Liver (tissue), 9 donors: ENCODE measurements around the gene TRIP12. TPM values are rescaled to one million over a fixed set of nuclear protein-coding genes. Genes with fewer than 3 reads are reported as not detected.

Source experiments
- DNase-seq: peaks from one replicate; pipeline ENCODE4 v3.0.0-alpha.2; 2017; ENCODE audit warnings: low spot score
- H3K27ac ChIP-seq, 2 donors: one replicate each; pipeline ENCODE4 v1.7.0; 2013; ENCODE audit warnings: inconsistent platforms in 2 of 2, low read length in 2 of 2, control low read depth in 1 of 2, low read depth in 1 of 2, mild to moderate bottlenecking in 1 of 2
- H3K27me3 ChIP-seq, 4 donors: one replicate each; pipeline versions ENCODE4 v1.6.1 to v1.7.0; 2013; ENCODE audit warnings: low read length in 3 of 4, inconsistent platforms in 1 of 4, mild to moderate bottlenecking in 1 of 4, moderate library complexity in 1 of 4; ENCODE audit not compliant: control insufficient read depth in 4 of 4, insufficient read depth in 4 of 4
- H3K36me3 ChIP-seq, 4 donors: one replicate each; pipeline versions ENCODE4 v1.6.1 to v1.7.0; 2013; ENCODE audit warnings: low read length in 3 of 4, mild to moderate bottlenecking in 3 of 4, low read depth in 1 of 4, moderate library complexity in 1 of 4; ENCODE audit not compliant: control insufficient read depth in 4 of 4, insufficient read depth in 3 of 4
- H3K4me1 ChIP-seq, 4 donors: one replicate each; pipeline versions ENCODE4 v1.6.1 to v1.7.0; 2013; ENCODE audit warnings: low read length in 3 of 4, mild to moderate bottlenecking in 3 of 4, moderate library complexity in 1 of 4; ENCODE audit not compliant: control insufficient read depth in 4 of 4, insufficient read depth in 4 of 4
- H3K4me3 ChIP-seq, 3 donors: one replicate each; pipeline versions ENCODE4 v1.6.1 to v1.7.0; 2013; ENCODE audit warnings: low read length in 3 of 3, control low read depth in 1 of 3, low read depth in 1 of 3, mild to moderate bottlenecking in 1 of 3
- H3K9ac ChIP-seq, 2 donors: one replicate each; pipeline ENCODE4 v1.7.0; 2013; ENCODE audit warnings: low read length in 2 of 2, mild to moderate bottlenecking in 2 of 2, moderate library complexity in 2 of 2, control low read depth in 1 of 2, low read depth in 1 of 2
- H3K9me3 ChIP-seq, 4 donors: one replicate each; pipeline versions ENCODE4 v1.6.1 to v1.7.0; 2013; ENCODE audit warnings: low read length in 3 of 4; ENCODE audit not compliant: control insufficient read depth in 4 of 4
- ATF3 ChIP-seq: IDR thresholded peaks from 2 replicates; pipeline ENCODE4 v1.6.1; 2016; ENCODE audit warnings: antibody characterized with exemption
- CTCF ChIP-seq: fragments of 150-350 bp; IDR thresholded peaks from 2 replicates; pipeline ENCODE4 v1.5.1; 2017; ENCODE audit warnings: improper control_type of control experiment, low read depth, low read length; ENCODE audit not compliant: missing input control
- EGR1 ChIP-seq, 2 donors: IDR thresholded peaks; 2 replicates each; pipeline ENCODE4 v1.6.1; 2016 to 2018; ENCODE audit warnings: antibody characterized with exemption in 2 of 2, low read depth in 2 of 2
- FOXA1 ChIP-seq: IDR thresholded peaks from 2 replicates; pipeline ENCODE4 v1.6.1; 2016; ENCODE audit warnings: antibody characterized with exemption
- FOXA2 ChIP-seq: IDR thresholded peaks from 2 replicates; pipeline ENCODE4 v1.6.1; 2016; ENCODE audit warnings: antibody characterized with exemption
- GABPA ChIP-seq, 2 donors: IDR thresholded peaks in 1 of 2; conservative IDR thresholded peaks in 1 of 2; 2 replicates each; pipeline ENCODE4 v1.6.1; 2016; ENCODE audit warnings: antibody characterized with exemption in 2 of 2, mild to moderate bottlenecking in 1 of 2, moderate library complexity in 1 of 2
- HNF4A ChIP-seq, 2 donors: conservative IDR thresholded peaks; 2 replicates each; pipeline ENCODE4 v1.6.1; 2016; ENCODE audit warnings: antibody characterized with exemption in 2 of 2, mild to moderate bottlenecking in 2 of 2
- HNF4G ChIP-seq: IDR thresholded peaks from 2 replicates; pipeline ENCODE4 v1.6.1; 2016; ENCODE audit warnings: antibody characterized with exemption
- JUND ChIP-seq, 2 donors: IDR thresholded peaks; 2 replicates each; pipeline ENCODE4 v1.6.1; 2016; ENCODE audit warnings: antibody characterized with exemption in 2 of 2
- MAX ChIP-seq: IDR thresholded peaks from 2 replicates; pipeline ENCODE4 v1.6.1; 2016; ENCODE audit warnings: antibody characterized with exemption
- NR2F2 ChIP-seq: IDR thresholded peaks from 2 replicates; pipeline ENCODE4 v1.6.1; 2016; ENCODE audit warnings: antibody characterized with exemption
- RAD21 ChIP-seq, 2 donors: IDR thresholded peaks; 2 replicates each; pipeline ENCODE4 v1.6.1; 2016; ENCODE audit warnings: antibody characterized with exemption in 2 of 2, mild to moderate bottlenecking in 2 of 2
- REST ChIP-seq: IDR thresholded peaks from 2 replicates; pipeline ENCODE4 v1.6.1; 2016; ENCODE audit warnings: antibody characterized with exemption, mild to moderate bottlenecking
- RXRA ChIP-seq, 2 donors: IDR thresholded peaks; 2 replicates each; pipeline ENCODE4 v1.6.1; 2017 to 2018; ENCODE audit warnings: antibody characterized with exemption in 2 of 2, mild to moderate bottlenecking in 1 of 2
- SP1 ChIP-seq: IDR thresholded peaks from 2 replicates; pipeline ENCODE4 v1.6.1; 2018; ENCODE audit warnings: antibody characterized with exemption, mild to moderate bottlenecking
- TAF1 ChIP-seq: conservative IDR thresholded peaks from 2 replicates; pipeline ENCODE4 v1.6.1; 2016; ENCODE audit warnings: antibody characterized with exemption, mild to moderate bottlenecking
- YY1 ChIP-seq: IDR thresholded peaks from 2 replicates; pipeline ENCODE4 v1.6.1; 2016; ENCODE audit warnings: antibody characterized with exemption, mild to moderate bottlenecking
- ZBTB33 ChIP-seq: IDR thresholded peaks from 2 replicates; pipeline ENCODE4 v1.6.1; 2016; ENCODE audit warnings: antibody characterized with exemption
- WGBS: extraction: QIAGEN DNeasy Blood & Tissue Kit; methylation state at CpG from one replicate; pipeline ENCODE4 v1.1.7; 2013; 5-methylcytosine and 5-hydroxymethylcytosine counted together
- polyA plus RNA-seq, 2 donors: library from polyadenylated mRNA; stranded (reverse) in 1 of 2; unstranded in 1 of 2; fragments of 200-250 nt in 1 of 2; fragments of >200 nt in 1 of 2; fragmentation: Nextera tagmentation in 1 of 2; extraction: Ambion mirVana in 1 of 2; gene quantifications; one replicate each; pipeline versions ENCODE4 v1.2.1 to v1.2.3, GENCODE V29; 2013 to 2015
- total RNA-seq, 2 donors: library from RNA; depleted of rRNA; stranded (reverse); fragments of >200 nt; gene quantifications; one replicate each; pipeline ENCODE4 v1.2.3, GENCODE V29; 2014
- donor health status: healthy.
- donor health status: healthy.
- donor health status: healthy.
- donor health status: healthy.
- donor health status: healthy.

Gene TRIP12
- total and polyA plus RNA-seq, 4 donors: 13.9 to 128 (median 67.4) TPM

- Histone ChIP-seq H3K27me3 (no peaks in the 10 kb centered on the region), H3K9ac (no peak overlapping the region), H3K4me1 (no peaks in the 10 kb centered on the region), H3K27ac (no peak overlapping the region), H3K9me3 (no peaks in the 10 kb centered on the region), H3K36me3 (no peaks in the 10 kb centered on the region), H3K4me3 (no peak overlapping the region)
- WGBS: 85% methylated on average over 6 of the region's 6 CpGs
- TF ChIP-seq RAD21 (IDR thresholded peaks at IDR 0.05): no peak
- TF ChIP-seq RXRA (IDR thresholded peaks at IDR 0.05): no peak
- TF ChIP-seq ZBTB33: no peak
- TF ChIP-seq MAX: no peak
- no peak for TF ChIP-seq SP1
- DNase-seq: no peak
These were observed 188.9 kb downstream of the TRIP12 start for GRCh38 chr2:229732897-229733296.

- no peak overlapping the region for H3K9ac ChIP-seq
- 51% methylated on average over 4 of the region's 4 CpGs for WGBS
- H3K4me3 ChIP-seq: no peak overlapping the region
- no peaks in the 10 kb centered on the region for H3K27me3 ChIP-seq
- no peak for TF ChIP-seq GABPA (IDR thresholded peaks at IDR 0.05 in 1 of 2, conservative IDR thresholded peaks at IDR 0.05 in 1 of 2)
- no peak for TF ChIP-seq RXRA (IDR thresholded peaks at IDR 0.05)
- no peak for TF ChIP-seq JUND (IDR thresholded peaks at IDR 0.05)
- no peak for TF ChIP-seq YY1
- TF ChIP-seq HNF4A (conservative IDR thresholded peaks at IDR 0.05): no peak
- TF ChIP-seq HNF4G: no peak
- TF ChIP-seq SP1: no peak
- TF ChIP-seq ATF3: no peak
- no peak for TF ChIP-seq EGR1 (IDR thresholded peaks at IDR 0.05; ENCODE audit: low read depth in 2 of 2)
- no peak for TF ChIP-seq FOXA1
- TF ChIP-seq TAF1: no peak
- no peak for TF ChIP-seq FOXA2
- TF ChIP-seq RAD21 (IDR thresholded peaks at IDR 0.05): no peak
- no peak for TF ChIP-seq MAX
- no peak for TF ChIP-seq REST
- no peak for TF ChIP-seq ZBTB33
- no peak for TF ChIP-seq NR2F2
- no peak for TF ChIP-seq CTCF
- no peak for DNase-seq
- no peaks in the 10 kb centered on the region for H3K36me3 ChIP-seq
- H3K4me1 ChIP-seq: no peaks in the 10 kb centered on the region
- H3K9me3 ChIP-seq: no peaks in the 10 kb centered on the region
- no peak overlapping the region for H3K27ac ChIP-seq
These were observed 189.9 kb downstream of the TRIP12 start for GRCh38 chr2:229731916-229732315.
